Gastroesophageal sphincter (tissue), 3 donors: ENCODE results near the gene ERBB4.

Source experiments
- POLR2A ChIP-seq, 2 donors: fragments of 450-650 bp; IDR thresholded peaks; one replicate each; pipeline ENCODE4 v1.6.1; 2017; ENCODE audit warnings: antibody characterized with exemption in 2 of 2, mild to moderate bottlenecking in 2 of 2, moderate library complexity in 1 of 2
- POLR2AphosphoS5 ChIP-seq: sonication (generic); formaldehyde crosslinking; IDR thresholded peaks from one replicate; pipeline ENCODE4 v1.6.1; 2017; ENCODE audit warnings: antibody characterized with exemption
- TF ChIP-seq, protein P1 (sequence below), 4 experiments: fragments of 200-600 bp in 2 of 4; fragments of 450-650 bp in 2 of 4; sonication (generic) in 1 of 4; IDR thresholded peaks; one replicate each; pipeline ENCODE4 v1.5.1; 2017 to 2019; ENCODE audit warnings: antibody characterized with exemption in 4 of 4, mild to moderate bottlenecking in 2 of 4, moderate library complexity in 2 of 4

DNA sequence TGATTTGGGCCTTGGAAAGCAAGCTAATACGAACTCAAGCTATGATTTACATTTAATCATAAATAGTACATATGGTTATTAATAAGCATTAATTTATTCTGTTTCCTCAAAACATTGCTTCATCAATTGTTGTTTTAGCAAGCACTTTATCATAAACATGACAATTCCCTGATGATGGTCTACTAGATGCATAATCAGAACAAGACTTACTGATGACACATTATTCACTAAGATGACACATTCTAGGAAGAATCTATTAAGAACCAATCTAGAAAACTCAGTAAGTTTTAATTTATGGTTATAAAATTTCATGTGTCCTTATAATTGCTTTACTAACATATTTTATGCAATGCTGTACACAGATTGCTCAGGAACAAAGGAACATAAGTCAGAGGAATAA lies 815.2 kb downstream of the ERBB4 start:
- no peak for TF ChIP-seq POLR2AphosphoS5
- TF ChIP-seq, protein P1, sequence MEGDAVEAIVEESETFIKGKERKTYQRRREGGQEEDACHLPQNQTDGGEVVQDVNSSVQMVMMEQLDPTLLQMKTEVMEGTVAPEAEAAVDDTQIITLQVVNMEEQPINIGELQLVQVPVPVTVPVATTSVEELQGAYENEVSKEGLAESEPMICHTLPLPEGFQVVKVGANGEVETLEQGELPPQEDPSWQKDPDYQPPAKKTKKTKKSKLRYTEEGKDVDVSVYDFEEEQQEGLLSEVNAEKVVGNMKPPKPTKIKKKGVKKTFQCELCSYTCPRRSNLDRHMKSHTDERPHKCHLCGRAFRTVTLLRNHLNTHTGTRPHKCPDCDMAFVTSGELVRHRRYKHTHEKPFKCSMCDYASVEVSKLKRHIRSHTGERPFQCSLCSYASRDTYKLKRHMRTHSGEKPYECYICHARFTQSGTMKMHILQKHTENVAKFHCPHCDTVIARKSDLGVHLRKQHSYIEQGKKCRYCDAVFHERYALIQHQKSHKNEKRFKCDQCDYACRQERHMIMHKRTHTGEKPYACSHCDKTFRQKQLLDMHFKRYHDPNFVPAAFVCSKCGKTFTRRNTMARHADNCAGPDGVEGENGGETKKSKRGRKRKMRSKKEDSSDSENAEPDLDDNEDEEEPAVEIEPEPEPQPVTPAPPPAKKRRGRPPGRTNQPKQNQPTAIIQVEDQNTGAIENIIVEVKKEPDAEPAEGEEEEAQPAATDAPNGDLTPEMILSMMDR (IDR thresholded peaks at IDR 0.05) = no peak
- TF ChIP-seq POLR2A (IDR thresholded peaks at IDR 0.05) = no peak
